ENCODE results near the gene CHN2.

GRCh38 chr7:29480934-29481651 is 286.5 kb downstream of the CHN2 start:
- no peak for TF ChIP-seq CHD2 (IDR thresholded peaks at IDR 0.05; ENCODE audit: low read length, partially characterized antibody)
- no peak for TF ChIP-seq CTCF (IDR thresholded peaks at IDR 0.05)
- no peak for TF ChIP-seq ZBTB33 (IDR thresholded peaks at IDR 0.05; ENCODE audit: borderline replicate concordance, low read depth)
- TF ChIP-seq RCOR1 (IDR thresholded peaks at IDR 0.05; ENCODE audit: low read length): no peak
- TF ChIP-seq TCF12 (IDR thresholded peaks at IDR 0.05): no peak
- no peak for TF ChIP-seq EZH2phosphoT487 (IDR thresholded peaks at IDR 0.05; ENCODE audit: borderline replicate concordance, low read depth)
